OCI-LY1 (cell line): ENCODE measurements around the gene MAPK12.

Source experiments
- H2AFZ ChIP-seq: fragments of 200-600 bp; sonication (generic), shearing (Covaris generic); 2 replicates; pipeline ENCODE4 v1.6.0; 2014; ENCODE audit warnings: antibody characterized with exemption, mild to moderate bottlenecking, low read length
- H3F3A ChIP-seq: fragments of 200-600 bp; sonication (generic), shearing (Covaris generic); 2 replicates; pipeline ENCODE4 v1.6.0; 2014; ENCODE audit warnings: mild to moderate bottlenecking, antibody characterized with exemption, low read length, moderate library complexity; ENCODE audit not compliant: insufficient read depth
- H3K27ac ChIP-seq: fragments of 200-600 bp; sonication (generic); 2 replicates; pipeline ENCODE4 v1.5.1; 2014; ENCODE audit warnings: low read length, mixed run types, mild to moderate bottlenecking, low read depth; ENCODE audit not compliant: poor library complexity, severe bottlenecking
- H3K27me3 ChIP-seq: fragments of 200-600 bp; sonication (generic); 2 replicates; pipeline ENCODE4 v1.6.0; 2014; ENCODE audit warnings: antibody characterized with exemption, mild to moderate bottlenecking, low read length, moderate library complexity; ENCODE audit not compliant: insufficient read depth
- H3K36me3 ChIP-seq: fragments of 200-600 bp; sonication (generic); 2 replicates; pipeline ENCODE4 v1.6.1; 2014; ENCODE audit warnings: mild to moderate bottlenecking, antibody characterized with exemption, low read length, moderate library complexity, mixed read lengths; ENCODE audit not compliant: insufficient read depth
- H3K4me1 ChIP-seq: fragments of 200-600 bp; sonication (generic); 2 replicates; pipeline ENCODE4 v1.5.1; 2014; ENCODE audit warnings: mild to moderate bottlenecking, low read length, moderate library complexity; ENCODE audit not compliant: insufficient read depth, severe bottlenecking
- H3K4me2 ChIP-seq: fragments of 200-600 bp; sonication (generic), shearing (Covaris generic); 2 replicates; pipeline ENCODE4 v1.6.1; 2014; ENCODE audit warnings: low read length
- H3K4me3 ChIP-seq: fragments of 200-600 bp; sonication (generic); 2 replicates; pipeline ENCODE4 v1.5.1; 2014; ENCODE audit warnings: low read length, low read depth, mild to moderate bottlenecking, mixed read lengths; ENCODE audit not compliant: poor library complexity, severe bottlenecking
- H3K79me2 ChIP-seq: fragments of 200-600 bp; shearing (Covaris generic); 2 replicates; pipeline ENCODE4 v1.6.1; 2016; ENCODE audit warnings: mixed run types, low read length, mixed read lengths; ENCODE audit not compliant: insufficient read depth
- H3K9ac ChIP-seq: fragments of 200-600 bp; sonication (generic), shearing (Covaris generic); 2 replicates; pipeline ENCODE4 v1.6.1; 2014; ENCODE audit warnings: mild to moderate bottlenecking, low read length, mixed read lengths
- H3K9me2 ChIP-seq: fragments of 200-600 bp; sonication (generic), shearing (Covaris generic); 2 replicates; pipeline ENCODE4 v1.6.1; 2014; ENCODE audit warnings: low read depth, mild to moderate bottlenecking, low read length, mixed read lengths
- H3K9me3 ChIP-seq: fragments of 200-600 bp; shearing (Covaris generic); 2 replicates; pipeline ENCODE4 v1.6.1; 2014; ENCODE audit warnings: low read length, mixed read lengths
- H4K20me1 ChIP-seq: fragments of 200-600 bp; sonication (generic), shearing (Covaris generic); 2 replicates; pipeline ENCODE4 v1.6.0; 2016; ENCODE audit warnings: mild to moderate bottlenecking, low read length; ENCODE audit not compliant: insufficient read depth
- CTCF ChIP-seq: fragments of 200-600 bp; sonication (generic), shearing (Covaris generic); IDR thresholded peaks from 2 replicates; pipeline ENCODE4 v1.5.1; 2017; ENCODE audit warnings: mild to moderate bottlenecking, antibody characterized with exemption, low read length, moderate library complexity, mixed read lengths
- EZH2 ChIP-seq: fragments of 200-600 bp; sonication (generic), shearing (Covaris generic); IDR thresholded peaks from 2 replicates; pipeline ENCODE4 v1.8.0; 2017; ENCODE audit warnings: borderline replicate concordance, mixed run types, mild to moderate bottlenecking, antibody characterized with exemption, low read length, moderate library complexity, mixed read lengths

Gene MAPK12

GRCh38 chr22:50280708-50281383 lies 19.4 kb upstream of the MAPK12 start:
- Histone ChIP-seq H3K27ac (no peak overlapping the region), H3F3A (no peaks in the 10 kb centered on the region), H4K20me1 (no peaks in the 10 kb centered on the region), H3K4me3 (no peak overlapping the region), H3K9me2 (no peaks in the 10 kb centered on the region), H3K9ac (no peak overlapping the region), H3K4me1 (no peaks in the 10 kb centered on the region), H3K36me3 (no peaks in the 10 kb centered on the region), H3K27me3 (peaks cover 10% of the 10 kb centered on the region; the same call in 1 of the 2 replicates), H2AFZ (no peak overlapping the region), H3K9me3 (no peaks in the 10 kb centered on the region), H3K79me2 (no peaks in the 10 kb centered on the region), H3K4me2 (no peak overlapping the region)
- no peak for TF ChIP-seq CTCF
- no peak for TF ChIP-seq EZH2

- Histone ChIP-seq H3K27me3 (peaks cover 7% of the 10 kb centered on the region; the same call in 1 of the 2 replicates), H3K9me3 (no peaks in the 10 kb centered on the region), H3K9me2 (no peaks in the 10 kb centered on the region), H3K27ac (no peak overlapping the region), H3K4me1 (no peaks in the 10 kb centered on the region), H3F3A (no peaks in the 10 kb centered on the region), H2AFZ (no peak overlapping the region), H3K36me3 (no peaks in the 10 kb centered on the region), H3K4me2 (no peak overlapping the region), H3K4me3 (no peak overlapping the region), H3K9ac (no peak overlapping the region), H3K79me2 (no peaks in the 10 kb centered on the region), H4K20me1 (no peaks in the 10 kb centered on the region)
- no peak for TF ChIP-seq CTCF
- no peak for TF ChIP-seq EZH2
These were observed 18.7 kb upstream of the MAPK12 start for GRCh38 chr22:50280022-50280707.

- H4K20me1 ChIP-seq = no peaks in the 10 kb centered on the region
These were observed 17.6 kb upstream of the MAPK12 start for GRCh38 chr22:50278956-50279619.

More at GRCh38 chr22:50278956-50279619, 17.6 kb upstream of the MAPK12 start:
- Histone ChIP-seq H3F3A (no peaks in the 10 kb centered on the region), H3K27me3 (peaks cover 7% of the 10 kb centered on the region; the same call in 1 of the 2 replicates), H3K9ac (no peak overlapping the region), H3K4me1 (no peaks in the 10 kb centered on the region), H3K36me3 (no peaks in the 10 kb centered on the region), H3K4me3 (no peak overlapping the region), H2AFZ (no peak overlapping the region), H3K9me3 (no peaks in the 10 kb centered on the region), H3K4me2 (no peak overlapping the region), H3K9me2 (no peaks in the 10 kb centered on the region), H3K27ac (no peak overlapping the region), H3K79me2 (no peaks in the 10 kb centered on the region)
- no peak for TF ChIP-seq EZH2
- TF ChIP-seq CTCF = no peak
